ENCODE data around the gene SNCA. TPM values are rescaled to one million over a fixed set of nuclear protein-coding genes. Genes with fewer than 3 reads are reported as not detected.

SNCA gene
- total RNA-seq, 4 donors from 2014 or later = 2.2 to 7.8 (median 4.0) TPM

DNA sequence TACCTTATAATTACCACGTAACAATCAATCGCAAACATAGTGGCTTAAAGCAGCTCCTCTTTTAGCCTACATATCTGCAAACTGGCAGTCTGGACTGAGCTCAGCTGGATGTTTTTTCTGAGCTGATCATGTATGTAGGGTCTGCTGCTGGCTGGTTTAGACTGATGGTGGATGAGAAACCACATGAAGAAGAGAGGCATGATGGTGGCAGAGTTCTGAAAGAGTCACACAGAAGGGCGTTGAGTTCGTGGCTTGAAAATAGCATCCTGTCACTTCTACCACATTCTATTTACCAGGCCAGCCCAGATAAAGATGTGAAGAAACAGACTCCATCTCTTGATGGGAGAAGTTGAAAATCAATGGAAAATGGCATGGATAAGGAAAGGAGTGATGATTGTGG is 151.3 kb downstream of the SNCA start:
- intact Hi-C loops (cut with DNase I; ENCODE audit: low total_unique reads) = no loop called here

DNA sequence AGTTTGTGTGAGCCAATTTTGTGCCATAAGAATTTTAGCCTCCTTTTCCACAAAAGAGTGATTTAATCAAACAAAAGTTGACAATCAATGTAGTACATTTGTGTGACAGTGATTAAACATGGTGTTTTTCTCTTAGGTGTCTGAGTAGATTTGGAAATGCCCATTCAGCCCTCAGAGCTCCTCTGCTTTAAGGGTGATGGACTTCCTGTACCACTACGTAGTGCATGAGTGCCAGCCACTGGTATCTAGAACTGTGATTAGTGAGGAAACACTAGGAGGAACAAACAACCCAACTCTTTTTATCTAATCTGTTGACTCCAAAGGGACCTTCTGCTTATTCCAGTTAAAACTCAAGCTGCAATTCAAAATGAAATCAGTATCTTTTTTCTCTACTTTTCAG is 151.7 kb downstream of the SNCA start:
- H3K36me3 ChIP-seq = no peaks in the 10 kb centered on the region
- no peak for DNase-seq
- 84% methylated on average over 1 of the region's 1 CpG; no CpG with 5 or more reads in 1 of the 2 donors for WGBS, 2 donors (ENCODE audit: low coverage in 1 of 2)
- H3K4me3 ChIP-seq = no peak overlapping the region
- H3K4me1 ChIP-seq = no peaks in the 10 kb centered on the region
- H3K9me3 ChIP-seq = no peaks in the 10 kb centered on the region
- intact Hi-C loops (cut with DNase I; ENCODE audit: low total_unique reads) = no loop called here
- no peak overlapping the region for H3K27ac ChIP-seq
- TF ChIP-seq POLR2A (IDR thresholded peaks at IDR 0.05) (no peak), POLR2AphosphoS5 (IDR thresholded peaks at IDR 0.05) (no peak), EP300 (IDR thresholded peaks at IDR 0.05; ENCODE audit: low read depth) (no peak)
- TF ChIP-seq, protein P1, sequence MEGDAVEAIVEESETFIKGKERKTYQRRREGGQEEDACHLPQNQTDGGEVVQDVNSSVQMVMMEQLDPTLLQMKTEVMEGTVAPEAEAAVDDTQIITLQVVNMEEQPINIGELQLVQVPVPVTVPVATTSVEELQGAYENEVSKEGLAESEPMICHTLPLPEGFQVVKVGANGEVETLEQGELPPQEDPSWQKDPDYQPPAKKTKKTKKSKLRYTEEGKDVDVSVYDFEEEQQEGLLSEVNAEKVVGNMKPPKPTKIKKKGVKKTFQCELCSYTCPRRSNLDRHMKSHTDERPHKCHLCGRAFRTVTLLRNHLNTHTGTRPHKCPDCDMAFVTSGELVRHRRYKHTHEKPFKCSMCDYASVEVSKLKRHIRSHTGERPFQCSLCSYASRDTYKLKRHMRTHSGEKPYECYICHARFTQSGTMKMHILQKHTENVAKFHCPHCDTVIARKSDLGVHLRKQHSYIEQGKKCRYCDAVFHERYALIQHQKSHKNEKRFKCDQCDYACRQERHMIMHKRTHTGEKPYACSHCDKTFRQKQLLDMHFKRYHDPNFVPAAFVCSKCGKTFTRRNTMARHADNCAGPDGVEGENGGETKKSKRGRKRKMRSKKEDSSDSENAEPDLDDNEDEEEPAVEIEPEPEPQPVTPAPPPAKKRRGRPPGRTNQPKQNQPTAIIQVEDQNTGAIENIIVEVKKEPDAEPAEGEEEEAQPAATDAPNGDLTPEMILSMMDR (IDR thresholded peaks at IDR 0.05) = no peak
- in situ Hi-C loops (cut with MboI; ENCODE audit: low pct_ligation_motif_present in 1 of 4, low pct_unique_long_range_greater_than_20kb in 1 of 4, low sequenced_read_pairs in 3 of 4) = no loop called here
- H3K27me3 ChIP-seq = no peaks in the 10 kb centered on the region

More for the DNA sequence above, 151.3 kb downstream of the SNCA start:
- Histone ChIP-seq H3K4me1 (no peaks in the 10 kb centered on the region), H3K36me3 (no peaks in the 10 kb centered on the region), H3K27ac (no peak overlapping the region), H3K27me3 (no peaks in the 10 kb centered on the region), H3K4me3 (no peak overlapping the region), H3K9me3 (no peaks in the 10 kb centered on the region)
- WGBS, 2 donors (ENCODE audit: low coverage in 1 of 2) = 86 to 98% methylated on average over 4 of the region's 4 CpGs
- no peak for TF ChIP-seq POLR2A (IDR thresholded peaks at IDR 0.05)
- in situ Hi-C loops (cut with MboI; ENCODE audit: low pct_ligation_motif_present in 1 of 4, low pct_unique_long_range_greater_than_20kb in 1 of 4, low sequenced_read_pairs in 3 of 4) = no loop called here
- DNase-seq = no peak

DNA sequence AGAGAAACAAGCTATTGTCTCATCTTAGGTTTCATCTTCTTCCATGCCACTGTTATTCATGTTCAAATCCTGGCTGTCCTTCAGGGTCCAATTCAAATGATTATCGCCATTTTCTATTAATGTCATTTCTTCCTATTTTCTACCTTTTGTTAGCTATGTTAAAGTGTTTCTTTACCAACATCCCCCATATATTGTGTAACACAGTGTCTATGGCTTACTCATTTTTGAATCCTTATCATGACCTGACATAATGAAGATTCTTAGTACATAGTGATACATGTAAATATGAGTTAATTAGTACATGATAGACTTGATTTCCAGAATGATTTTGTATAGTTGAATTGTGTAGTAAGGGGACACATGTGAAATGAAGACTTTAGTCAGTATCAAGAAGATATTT is 152.4 kb downstream of the SNCA start:
- H3K36me3 ChIP-seq = no peaks in the 10 kb centered on the region
- TF ChIP-seq EP300 (IDR thresholded peaks at IDR 0.05; ENCODE audit: low read depth) = no peak
- no peak for TF ChIP-seq POLR2AphosphoS5 (IDR thresholded peaks at IDR 0.05)
- TF ChIP-seq POLR2A (IDR thresholded peaks at IDR 0.05) = no peak
- TF ChIP-seq, protein P1 (IDR thresholded peaks at IDR 0.05) = no peak
- no peak overlapping the region for H3K4me3 ChIP-seq
- no peak overlapping the region for H3K27ac ChIP-seq
- intact Hi-C loops (cut with DNase I; ENCODE audit: low total_unique reads) = no loop called here
- in situ Hi-C loops (cut with MboI; ENCODE audit: low pct_ligation_motif_present in 1 of 4, low pct_unique_long_range_greater_than_20kb in 1 of 4, low sequenced_read_pairs in 3 of 4) = no loop called here
- no peaks in the 10 kb centered on the region for H3K4me1 ChIP-seq
- H3K27me3 ChIP-seq = no peaks in the 10 kb centered on the region
- WGBS, 2 donors (ENCODE audit: low coverage in 1 of 2) = 100% methylated on average over 1 of the region's 1 CpG
- DNase-seq = no peak
- no peaks in the 10 kb centered on the region for H3K9me3 ChIP-seq

DNA sequence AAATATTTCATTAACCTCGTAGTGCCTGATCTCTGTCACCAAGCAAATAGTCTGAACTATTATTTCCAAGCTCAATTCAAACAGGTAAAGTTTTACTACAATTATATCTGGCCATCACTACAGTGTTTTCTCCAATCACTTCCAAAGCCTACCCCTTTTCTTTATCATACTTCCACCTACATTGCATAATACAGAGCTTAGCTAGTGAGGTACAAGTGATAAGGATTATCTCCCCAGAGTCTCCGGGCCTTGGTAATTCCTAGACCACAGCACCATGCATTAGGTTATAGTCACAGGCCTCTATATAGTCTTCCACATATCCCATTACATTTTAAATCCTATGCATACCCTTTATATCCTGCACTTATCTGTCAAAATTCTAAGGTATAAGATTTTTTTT is 154.2 kb downstream of the SNCA start:
- WGBS, 2 donors (ENCODE audit: low coverage in 1 of 2) = 77 to 79% methylated on average over 2 of the region's 2 CpGs
- Histone ChIP-seq H3K27ac (no peak overlapping the region), H3K4me3 (no peak overlapping the region), H3K9me3 (no peaks in the 10 kb centered on the region), H3K36me3 (no peaks in the 10 kb centered on the region), H3K27me3 (no peaks in the 10 kb centered on the region), H3K4me1 (no peaks in the 10 kb centered on the region)
- in situ Hi-C loops (cut with MboI; ENCODE audit: low pct_ligation_motif_present in 1 of 4, low pct_unique_long_range_greater_than_20kb in 1 of 4, low sequenced_read_pairs in 3 of 4) = no loop called here
- TF ChIP-seq, protein P1 (IDR thresholded peaks at IDR 0.05) = no peak
- TF ChIP-seq POLR2AphosphoS5 (IDR thresholded peaks at IDR 0.05) = no peak
- no peak for TF ChIP-seq EP300 (IDR thresholded peaks at IDR 0.05; ENCODE audit: low read depth)
- no peak for TF ChIP-seq POLR2A (IDR thresholded peaks at IDR 0.05)
- intact Hi-C loops (cut with DNase I; ENCODE audit: low total_unique reads) = no loop called here
- no peak for DNase-seq

DNA sequence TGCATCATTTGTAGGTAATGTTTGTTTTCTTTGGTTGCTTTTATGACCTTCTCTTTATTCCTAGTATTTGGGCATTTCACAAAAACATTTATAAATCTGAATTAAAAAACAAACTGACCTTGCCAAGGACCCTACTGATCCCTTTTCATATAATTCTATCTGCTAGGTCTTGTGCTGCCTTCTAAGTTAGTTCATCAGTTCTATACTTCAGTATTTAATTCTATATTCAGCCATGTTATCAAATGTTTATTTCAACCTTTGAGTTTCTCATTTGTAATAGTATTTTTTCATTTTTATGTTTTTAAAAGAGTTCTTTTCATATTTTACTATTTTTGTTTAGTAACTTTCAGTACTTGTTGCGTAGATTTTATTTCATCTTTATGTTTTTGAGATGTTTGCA is 155.3 kb downstream of the SNCA start:
- intact Hi-C loops (cut with DNase I; ENCODE audit: low total_unique reads) (no loop called here), in situ Hi-C loops (cut with MboI; ENCODE audit: low pct_ligation_motif_present in 1 of 4, low pct_unique_long_range_greater_than_20kb in 1 of 4, low sequenced_read_pairs in 3 of 4) (no loop called here)
- Histone ChIP-seq H3K27me3 (no peaks in the 10 kb centered on the region), H3K4me3 (no peak overlapping the region), H3K36me3 (no peaks in the 10 kb centered on the region), H3K4me1 (no peaks in the 10 kb centered on the region), H3K9me3 (no peaks in the 10 kb centered on the region), H3K27ac (no peak overlapping the region)
- WGBS, 2 donors (ENCODE audit: low coverage in 1 of 2) = 83 to 86% methylated on average over 1 of the region's 1 CpG
- TF ChIP-seq, protein P1 (IDR thresholded peaks at IDR 0.05) = no peak
- TF ChIP-seq POLR2AphosphoS5 (IDR thresholded peaks at IDR 0.05) = no peak
- TF ChIP-seq EP300 (IDR thresholded peaks at IDR 0.05; ENCODE audit: low read depth) = no peak
- TF ChIP-seq POLR2A (IDR thresholded peaks at IDR 0.05) = no peak
- no peak for DNase-seq

Measured in transverse colon (tissue), 4 donors.